ENCODE measurements around the gene CYB561.
A peak's percentile ranks its signal among the peaks of the same experiment; 100 is the strongest.

The CYB561 gene

GRCh38 chr17:63431939-63432804 lies 13.9 kb downstream of the CYB561 start:
- DNase-seq: peak; percentile 84

DNA sequence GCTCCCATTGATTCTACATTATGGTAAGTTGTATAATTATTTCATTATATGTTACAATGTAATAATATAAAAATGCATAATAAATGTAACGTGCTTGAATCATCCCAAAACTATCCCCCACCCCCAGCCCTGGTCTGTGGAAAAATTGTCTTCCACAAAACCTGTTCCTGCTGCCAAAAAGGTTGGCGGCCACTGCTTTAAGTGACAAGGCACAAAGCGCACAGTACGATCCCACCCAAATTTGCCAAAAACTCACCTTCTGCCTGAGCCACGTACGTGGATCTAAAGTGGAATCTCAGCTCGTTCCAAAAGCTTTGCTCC lies 14.5 kb downstream of the CYB561 start:
- DNase-seq: no peak

DNA sequence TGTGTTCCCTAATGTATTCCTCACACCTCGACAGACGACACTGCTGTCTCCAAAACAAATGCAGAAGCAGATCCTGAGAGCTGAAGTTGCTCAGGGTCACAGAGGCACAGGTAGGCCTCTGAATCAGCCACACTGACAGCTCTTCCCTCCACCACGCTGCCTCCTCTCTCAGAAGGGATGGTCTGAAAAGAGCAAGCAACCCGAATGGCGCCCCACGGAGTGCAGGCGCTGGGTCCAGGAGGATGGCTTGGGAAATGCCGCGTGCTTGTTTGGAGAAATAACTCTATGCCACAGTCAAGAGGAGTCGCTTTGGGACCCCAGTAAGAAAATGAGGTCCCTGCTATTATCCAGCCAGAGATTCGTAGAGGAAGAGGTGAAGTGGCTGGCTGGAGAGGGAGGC lies 15.9 kb downstream of the CYB561 start:
- DNase-seq: no peak

- no peak for DNase-seq
Measured at GRCh38 chr17:63429766-63430165, 16.3 kb downstream of the CYB561 start.

DNA sequence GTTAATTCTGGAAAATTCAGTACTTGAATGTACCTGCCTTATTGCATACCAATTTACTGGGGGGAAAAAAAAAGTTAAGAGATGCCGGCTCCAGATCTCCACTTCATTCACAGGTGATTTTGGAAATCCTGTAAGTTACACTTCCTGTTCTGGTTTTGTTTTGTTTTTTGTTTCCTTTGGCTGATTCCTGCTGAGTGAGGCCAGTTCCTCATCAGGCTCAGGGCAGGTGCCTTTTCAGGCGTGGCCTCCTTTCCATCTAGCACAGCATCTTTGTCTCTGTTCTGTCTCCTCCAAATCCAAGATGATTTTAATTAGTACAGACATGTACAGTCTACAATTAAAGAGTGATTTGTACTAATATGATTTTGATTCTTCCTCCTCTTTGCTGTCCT lies 19.2 kb downstream of the CYB561 start:
- no peak for DNase-seq

GRCh38 chr17:63426041-63426916 lies 19.8 kb downstream of the CYB561 start:
- no peak for DNase-seq

- DNase-seq: peak; percentile 81
Measured at GRCh38 chr17:63425483-63425882, 20.6 kb downstream of the CYB561 start.

- no peak for DNase-seq
Measured at GRCh38 chr17:63423963-63424362, 22.1 kb downstream of the CYB561 start.

DNA sequence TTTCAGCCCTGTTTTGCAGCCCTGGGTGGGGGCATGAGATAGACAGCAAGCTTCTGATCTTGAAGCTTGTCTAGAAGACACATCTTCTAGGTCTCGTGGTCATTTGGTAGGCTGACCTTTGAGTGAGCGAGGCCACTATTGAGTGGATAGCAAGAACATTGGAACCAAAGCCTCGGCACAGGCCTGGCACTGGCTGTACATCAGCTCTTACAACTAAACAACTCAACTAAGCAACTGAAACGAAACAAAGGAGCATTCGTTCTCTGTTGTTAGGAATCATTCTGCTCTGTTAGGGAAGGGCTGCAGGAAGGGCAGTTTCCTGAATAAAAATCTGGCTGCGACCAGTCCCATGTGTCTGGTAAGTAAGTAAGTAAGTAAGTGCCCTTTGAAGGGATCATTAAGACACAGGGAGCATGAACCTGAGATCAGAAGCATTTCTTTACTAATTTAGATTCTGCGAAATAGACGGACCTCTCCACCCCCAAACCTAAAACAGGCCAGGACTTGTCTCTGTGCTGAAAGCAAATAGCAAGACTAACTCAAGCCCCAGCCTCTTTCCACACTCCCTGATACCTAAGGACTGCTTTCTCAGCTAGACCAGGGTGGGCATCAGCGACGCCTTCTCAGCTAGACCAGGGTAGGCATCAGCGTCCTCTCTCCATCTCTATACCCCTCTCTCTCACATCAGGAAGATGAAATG lies 22.7 kb downstream of the CYB561 start:
- DNase-seq: no peak

GRCh38 chr17:63421681-63422645 lies 24.1 kb downstream of the CYB561 start:
- no peak for DNase-seq

DNA sequence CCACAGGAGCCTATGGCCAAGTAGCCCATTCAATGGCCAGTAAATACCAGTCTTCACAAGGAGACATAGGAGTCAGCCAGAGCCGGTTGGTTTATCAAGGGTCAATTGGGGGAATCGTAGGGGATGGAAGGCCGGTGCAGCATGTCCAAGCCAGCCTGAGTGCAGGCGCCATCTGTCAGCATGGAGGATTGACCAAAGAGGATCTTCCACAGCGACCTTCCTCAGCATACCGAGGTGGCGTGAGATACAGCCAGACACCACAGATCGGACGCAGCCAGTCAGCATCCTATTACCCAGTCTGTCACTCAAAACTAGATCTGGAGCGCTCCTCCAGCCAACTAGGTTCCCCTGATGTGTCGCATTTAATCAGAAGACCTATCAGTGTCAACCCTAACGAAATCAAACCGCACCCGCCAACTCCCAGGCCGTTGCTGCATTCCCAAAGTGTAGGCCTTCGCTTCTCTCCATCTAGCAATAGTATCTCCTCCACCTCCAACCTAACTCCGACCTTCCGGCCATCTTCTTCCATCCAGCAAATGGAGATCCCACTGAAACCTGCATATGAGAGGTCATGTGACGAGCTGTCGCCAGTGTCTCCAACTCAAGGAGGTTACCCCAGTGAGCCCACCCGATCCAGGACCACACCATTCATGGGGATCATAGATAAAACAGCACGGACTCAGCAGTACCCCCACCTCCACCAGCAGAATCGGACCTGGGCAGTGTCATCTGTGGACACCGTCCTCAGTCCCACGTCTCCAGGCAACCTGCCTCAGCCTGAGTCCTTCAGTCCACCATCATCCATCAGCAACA lies 25.0 kb downstream of the CYB561 start:
- no peak for DNase-seq

DNA sequence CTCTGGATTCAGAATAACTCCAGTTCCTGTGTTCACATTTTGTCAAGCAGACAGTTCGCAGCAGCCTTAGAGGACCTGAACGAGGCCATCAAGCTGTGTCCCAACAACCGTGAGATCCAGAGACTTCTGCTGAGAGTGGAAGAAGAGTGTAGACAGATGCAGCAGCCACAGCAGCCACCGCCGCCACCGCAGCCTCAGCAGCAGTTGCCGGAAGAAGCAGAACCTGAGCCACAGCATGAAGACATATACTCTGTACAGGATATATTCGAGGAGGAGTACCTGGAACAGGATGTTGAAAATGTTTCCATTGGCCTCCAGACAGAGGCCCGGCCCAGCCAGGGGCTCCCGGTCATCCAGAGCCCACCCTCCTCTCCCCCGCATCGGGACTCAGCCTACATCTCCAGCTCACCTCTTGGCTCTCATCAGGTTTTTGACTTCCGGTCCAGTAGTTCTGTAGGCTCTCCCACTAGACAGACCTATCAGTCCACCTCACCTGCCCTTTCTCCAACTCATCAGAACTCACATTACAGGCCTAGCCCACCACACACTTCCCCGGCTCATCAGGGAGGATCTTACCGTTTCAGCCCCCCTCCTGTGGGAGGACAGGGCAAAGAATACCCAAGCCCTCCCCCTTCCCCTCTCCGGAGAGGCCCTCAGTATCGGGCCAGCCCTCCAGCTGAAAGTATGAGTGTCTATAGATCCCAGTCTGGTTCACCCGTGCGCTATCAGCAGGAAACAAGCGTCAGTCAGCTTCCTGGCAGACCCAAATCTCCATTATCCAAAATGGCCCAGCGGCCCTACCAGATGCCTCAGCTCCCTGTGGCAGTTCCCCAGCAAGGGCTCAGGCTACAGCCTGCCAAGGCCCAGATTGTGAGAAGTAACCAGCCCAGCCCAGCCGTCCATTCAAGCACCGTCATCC lies 25.9 kb downstream of the CYB561 start:
- DNase-seq: no peak

DNA sequence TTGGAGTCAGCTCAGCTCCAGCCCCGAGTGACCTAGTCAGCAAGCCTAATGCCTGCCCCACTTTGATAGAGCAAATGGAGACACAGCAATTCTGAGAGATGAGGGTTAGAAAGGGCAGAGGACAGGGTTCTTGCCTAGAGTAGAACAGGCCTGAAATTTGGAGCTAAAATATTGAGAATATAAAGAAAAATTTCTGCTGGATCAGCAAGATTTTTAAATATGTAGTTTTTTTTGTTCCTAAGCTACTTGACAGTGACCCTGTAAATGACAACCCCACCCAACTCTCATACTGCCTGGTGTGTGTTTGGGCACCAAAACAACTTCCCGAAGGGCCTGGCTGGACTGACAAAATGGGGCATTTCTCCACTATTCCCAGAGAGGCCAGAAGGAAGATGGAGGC lies 26.7 kb downstream of the CYB561 start:
- no peak for DNase-seq

GRCh38 chr17:63418540-63418939 lies 27.6 kb downstream of the CYB561 start:
- no peak for DNase-seq

- no peak for DNase-seq
Measured at GRCh38 chr17:63414222-63414621, 31.9 kb downstream of the CYB561 start.

GRCh38 chr17:63413128-63413527 lies 33.0 kb downstream of the CYB561 start:
- DNase-seq: no peak

DNA sequence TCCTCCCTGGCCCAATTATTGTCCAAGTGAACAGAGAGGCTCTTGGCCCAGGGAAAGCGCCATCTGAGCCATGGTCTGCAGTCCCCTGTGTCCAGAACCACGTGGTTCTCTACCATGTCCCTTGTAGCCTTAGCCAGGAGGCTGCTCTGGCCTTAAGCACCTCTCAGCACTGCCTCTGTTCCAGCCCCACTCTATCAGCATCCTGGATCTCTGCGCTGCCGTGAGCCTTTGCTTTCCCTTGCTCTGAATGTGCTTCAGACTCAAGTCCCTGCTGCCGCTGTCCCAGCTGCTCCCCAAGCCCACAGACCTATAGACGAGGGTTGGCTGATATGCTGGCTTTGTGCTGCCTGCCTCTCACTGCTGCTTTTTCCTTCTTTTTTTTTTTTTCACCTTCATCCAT lies 33.9 kb downstream of the CYB561 start:
- no peak for DNase-seq

GRCh38 chr17:63407741-63408330 lies 38.3 kb downstream of the CYB561 start:
- peak; percentile 58 for DNase-seq

GRCh38 chr17:63406689-63407330 lies 39.3 kb downstream of the CYB561 start:
- DNase-seq: peak; percentile 90
